AG04450 (cell line): ENCODE data around the gene FAM72B. TPM values are rescaled to one million over a fixed set of nuclear protein-coding genes. Genes with fewer than 3 reads are reported as not detected.
A peak's percentile ranks its signal among the peaks of the same experiment; 100 is the strongest.
"Not testable (repeated sequence)": the region's sequence is repeated elsewhere in the genome, so short reads cannot be mapped to it uniquely, and the experiment has no call there.

Experiments used
- CTCF ChIA-PET: fragments of 300-600, 350-600 bp; formaldehyde crosslinking; extraction: SDS; loops from one replicate; lab custom pipeline; 2022; ENCODE audit warnings: antibody characterized with exemption, inconsistent platforms; lab: Charles Lee
- POLR2A ChIA-PET: fragments of 350-600 bp; formaldehyde crosslinking; extraction: SDS; loops from one replicate; lab custom pipeline; 2021; ENCODE audit warnings: antibody characterized with exemption, inconsistent platforms; lab: Yijun Ruan, JAX
- DNase-seq: peaks from one replicate; pipeline ENCODE4 v3.0.0-alpha.2; 2011; ENCODE audit warnings: low read depth, low spot score
- H3K27ac ChIP-seq: one replicate; pipeline ENCODE4 v1.5.1; 2012; ENCODE audit warnings: low read depth, low read length, control low read depth
- H3K27me3 ChIP-seq: one replicate; pipeline ENCODE4 v1.6.0; 2012; ENCODE audit warnings: low read length; ENCODE audit not compliant: control insufficient read depth, insufficient read depth
- H3K4me3 ChIP-seq: 2 replicates; pipeline ENCODE4 v1.5.1; 2011; ENCODE audit warnings: mild to moderate bottlenecking, low read depth, low read length, control low read depth
- H3K9me3 ChIP-seq: 2 replicates; pipeline ENCODE4 v1.5.1; 2012; ENCODE audit warnings: low read length; ENCODE audit not compliant: control insufficient read depth, insufficient read depth
- polyA plus RNA-seq: library from polyadenylated mRNA; depleted of rRNA; stranded (reverse); fragments of >200 nt; gene quantifications from 2 replicates; pipeline ENCODE4 v1.2.3, GENCODE V29; 2011; rRNA removed

FAM72B gene
- polyA plus RNA-seq, 1 experiment, result 3.5 TPM

DNA sequence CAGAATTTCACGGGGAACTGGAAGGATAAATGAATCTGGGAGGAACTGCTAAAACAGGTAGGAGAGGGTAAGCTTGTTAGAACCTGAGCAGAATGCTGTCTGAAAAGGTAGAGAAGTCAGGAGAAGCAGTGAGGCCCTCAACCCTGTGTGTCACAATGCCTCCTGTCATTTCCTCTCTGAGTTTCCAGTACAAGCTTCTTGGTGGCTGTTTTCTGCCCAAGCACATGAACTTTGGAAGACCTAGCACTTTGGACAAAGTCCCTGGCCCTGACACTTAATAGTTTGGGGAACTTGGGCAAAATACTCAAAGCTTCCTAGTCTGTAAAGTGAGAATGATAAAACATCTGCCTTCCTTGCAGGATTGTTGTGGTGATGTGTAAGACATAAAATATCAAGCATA lies 52.6 kb downstream of the FAM72B start:
- DNase-seq, H3K27me3 ChIP-seq, H3K27ac ChIP-seq, H3K9me3 ChIP-seq, POLR2A ChIA-PET, CTCF ChIA-PET, H3K4me3 ChIP-seq: not testable (repeated sequence)

DNA sequence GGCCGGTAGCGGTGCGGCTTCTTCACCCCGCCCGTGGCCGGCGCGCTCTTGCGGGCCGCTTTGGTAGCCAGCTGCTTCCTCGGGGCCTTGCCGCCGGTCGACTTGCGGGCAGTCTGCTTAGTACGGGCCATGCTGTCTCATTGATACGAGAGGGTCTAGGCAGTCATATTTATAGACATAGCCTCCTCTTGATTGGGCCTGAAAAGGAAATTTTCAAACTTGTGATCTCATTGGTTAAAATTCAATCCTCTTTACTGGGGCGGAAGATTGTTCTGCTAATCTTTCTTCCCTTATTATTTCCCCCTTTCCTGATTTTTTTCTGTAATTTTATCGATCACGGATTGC lies 65.7 kb downstream of the FAM72B start:
- H3K9me3 ChIP-seq, DNase-seq, POLR2A ChIA-PET, H3K27me3 ChIP-seq, CTCF ChIA-PET: not testable (repeated sequence)
- Histone ChIP-seq H3K4me3 (peak overlapping the region; percentile 57), H3K27ac (peak overlapping the region; percentile 61)

Other genes with a start within 250 kb of the FAM72B start
- 9.2 and 9.4 TPM in 2 replicates for gene SRGAP2C, start 635 bp upstream of the FAM72B start, polyA plus RNA-seq